GM18526 (cell line): ENCODE measurements around the gene PLTP.

Experiments
- POLR2A ChIP-seq: IDR thresholded peaks from 3 replicates; pipeline ENCODE4 v1.6.1; 2011; ENCODE audit not compliant: insufficient read length; ENCODE audit errors: extremely low read depth

Gene PLTP

GRCh38 chr20:45857114-45857881 lies 54.7 kb downstream of the PLTP start, which contains the start of the genes ACOT8 and ZSWIM3:
Gene ACOT8 (minus strand): TSS chr20:45857392. CDS start chr20:45857315, 77 bp downstream.
Gene ZSWIM3 (plus strand): TSS chr20:45857614. CDS start chr20:45857826, 212 bp downstream.
- TF ChIP-seq POLR2A: peak; percentile 86

- no peak for TF ChIP-seq POLR2A
Measured at GRCh38 chr20:45853484-45853883, 58.5 kb downstream of the PLTP start.

GRCh38 chr20:45852326-45852725 lies 59.6 kb downstream of the PLTP start:
- TF ChIP-seq POLR2A: no peak

- TF ChIP-seq POLR2A: no peak
Measured at GRCh38 chr20:45851501-45851900, 60.5 kb downstream of the PLTP start.

GRCh38 chr20:45850926-45851325 lies 61.0 kb downstream of the PLTP start:
- no peak for TF ChIP-seq POLR2A

- no peak for TF ChIP-seq POLR2A
Measured at GRCh38 chr20:45850238-45850637, 61.7 kb downstream of the PLTP start.

- no peak for TF ChIP-seq POLR2A
Measured at GRCh38 chr20:45848969-45849582, 62.9 kb downstream of the PLTP start.
